ENCODE data around the gene PANX3.

GRCh38 chr11:124623861-124624525 is 12.8 kb downstream of the PANX3 start:
- TF ChIP-seq EZH2 (IDR thresholded peaks at IDR 0.05; ENCODE audit: borderline replicate concordance) (no peak), CTCF (IDR thresholded peaks at IDR 0.05; ENCODE audit: poor library complexity) (no peak)

Measured in hepatocyte (in vitro differentiated cells).